Panc1 (cell line): ENCODE measurements around the gene ACCS. TPM values are rescaled to one million over a fixed set of nuclear protein-coding genes. Genes with fewer than 3 reads are reported as not detected.

Experiments
- ATAC-seq: fragments of 200-7000 bp; cut with Tn5 transposase; 2 replicates; pipeline ENCODE4 v1.9.1; 2020; ENCODE audit warnings: mild to moderate bottlenecking, moderate library complexity
- BruUV-seq: library from RNA; stranded (reverse); fragments of 400-500 nt; replicated peaks from 2 replicates; lab custom pipeline; 2021; lab: Mats Ljungman, UMichigan
- CTCF ChIA-PET: fragments of 300-600 bp; sonication (Branson Sonifier 250); formaldehyde crosslinking; loops from one replicate; lab custom pipeline; 2022; ENCODE audit warnings: antibody characterized with exemption; lab: Charles Lee
- POLR2A ChIA-PET: fragments of 300-600 bp; sonication (Branson Sonifier 250); formaldehyde crosslinking; loops from one replicate; lab custom pipeline; 2022; ENCODE audit warnings: antibody characterized with exemption; lab: Charles Lee
- DNase-seq: peaks from one replicate; pipeline ENCODE4 v3.0.0-alpha.2; 2010; ENCODE audit warnings: low read depth, low spot score
- H3K27ac ChIP-seq: 2 replicates; pipeline ENCODE4 v1.5.1; 2011; ENCODE audit warnings: mild to moderate bottlenecking, low read length, inconsistent platforms
- H3K27me3 ChIP-seq: fragments of 200-500 bp; sonication (Bioruptor generic); 2 replicates; pipeline ENCODE4 v1.6.0; 2014; ENCODE audit warnings: low read length, inconsistent platforms; ENCODE audit not compliant: control insufficient read depth, insufficient read depth
- H3K36me3 ChIP-seq: fragments of 200-500 bp; sonication (Bioruptor generic); 2 replicates; pipeline ENCODE4 v1.5.1; 2014; ENCODE audit warnings: inconsistent platforms, mild to moderate bottlenecking, low read length, moderate library complexity; ENCODE audit not compliant: control insufficient read depth, insufficient read depth
- H3K4me1 ChIP-seq: 2 replicates; pipeline ENCODE4 v1.5.1; 2011; ENCODE audit warnings: inconsistent platforms, mild to moderate bottlenecking, low read length, moderate library complexity; ENCODE audit not compliant: control insufficient read depth, insufficient read depth
- H3K4me3 ChIP-seq, 2 experiments: 2 replicates each; pipeline ENCODE4 v1.5.1; 2011 to 2012; ENCODE audit warnings: low read depth in 2 of 2, low read length in 2 of 2, mild to moderate bottlenecking in 2 of 2, inconsistent platforms in 1 of 2, moderate library complexity in 1 of 2
- H3K9me3 ChIP-seq: fragments of 200-500 bp; sonication (Bioruptor generic); 2 replicates; pipeline ENCODE4 v1.5.1; 2014; ENCODE audit warnings: low read depth, mild to moderate bottlenecking, inconsistent platforms, low read length, moderate library complexity; ENCODE audit not compliant: control insufficient read depth, insufficient read depth
- POLR2AphosphoS5 ChIP-seq: IDR thresholded peaks from 2 replicates; pipeline ENCODE4 v1.6.1; 2012; ENCODE audit warnings: mild to moderate bottlenecking, low read depth, low read length, moderate library complexity
- SIN3A ChIP-seq: IDR thresholded peaks from 2 replicates; pipeline ENCODE4 v1.6.1; 2012; ENCODE audit warnings: low read depth, mild to moderate bottlenecking, low read length, moderate library complexity, borderline replicate concordance; ENCODE audit not compliant: insufficient read depth
- TCF7L2 ChIP-seq: IDR thresholded peaks from 2 replicates; pipeline ENCODE4 v1.6.1; 2011; ENCODE audit warnings: mild to moderate bottlenecking, low read depth, low read length, inconsistent platforms
- in situ Hi-C: cut with HindIII; loops from 2 replicates; pipeline ENCODE4 v1.10.0; 2016; ENCODE audit warnings: low sequenced_read_pairs, low pct_unique_long_range_greater_than_20kb
- intact Hi-C: fragments of 100-400 bp; cut with micrococcal nuclease; formaldehyde crosslinking; loops from one replicate; pipeline ENCODE4 v1.10.0; 2022; ENCODE audit not compliant: unreplicated experiment
- total RNA-seq: library from RNA; stranded (reverse); gene quantifications from one replicate; pipeline ENCODE4 v1.2.1, GENCODE V29; 2021; ENCODE audit not compliant: unreplicated experiment
- TF ChIP-seq, protein P1 (sequence below): fragments of 450-650 bp; IDR thresholded peaks from 2 replicates; pipeline ENCODE4 v1.5.1; 2017; ENCODE audit warnings: mild to moderate bottlenecking
- TF ChIP-seq, protein P2 (sequence below), 2 experiments: IDR thresholded peaks; 2 replicates each; pipeline ENCODE4 v1.6.1; 2011 to 2012; ENCODE audit warnings: low read depth in 2 of 2, control low read depth in 1 of 2, low read length in 1 of 2, mild to moderate bottlenecking in 1 of 2, moderate library complexity in 1 of 2; ENCODE audit not compliant: insufficient read depth in 1 of 2

Gene ACCS
- total RNA-seq, 1 experiment from 2014 or later: 38.0 TPM

DNA sequence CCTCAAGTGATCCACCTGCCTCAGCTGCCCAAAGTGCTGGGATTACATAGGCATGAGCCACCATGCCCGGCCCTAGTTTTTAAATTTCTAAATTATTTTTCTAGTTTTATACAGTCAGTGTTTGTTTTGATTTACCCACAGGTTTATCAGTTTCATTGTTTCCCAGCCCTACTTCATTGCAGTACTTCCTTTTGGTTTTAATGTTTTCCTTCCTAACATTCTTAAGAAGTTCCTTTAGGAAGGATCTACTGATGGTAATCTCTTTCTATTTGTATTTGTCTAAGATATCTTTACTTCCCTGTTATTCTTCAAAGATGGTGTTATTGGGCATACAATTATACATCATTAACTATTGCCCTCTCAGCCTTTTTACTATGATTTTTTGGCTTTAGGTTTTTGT, 24.5 kb downstream of the ACCS start:
- Histone ChIP-seq H3K9me3 (no peaks in the 10 kb centered on the region), H3K27ac (no peak overlapping the region), H3K4me1 (peaks cover 5% of the 10 kb centered on the region; the same call in 1 of the 2 replicates), H3K4me3 (no peak overlapping the region), H3K27me3 (no peaks in the 10 kb centered on the region), H3K36me3 (no peaks in the 10 kb centered on the region)
- POLR2A ChIA-PET: interaction anchor here (0.6 kb wide), 1 partner anchor 17 kb away, joined by 16 read pairs; no protein-coding TSS in a partner anchor
- no peak for DNase-seq
- BruUV-seq: no TSS peak
- intact Hi-C loops (no loop called here), in situ Hi-C loops (no loop called here)
- ATAC-seq: no peak
- CTCF ChIA-PET: no interaction called here
- TF ChIP-seq TCF7L2 (no peak), SIN3A (no peak), POLR2AphosphoS5 (no peak)
- TF ChIP-seq, protein P1, sequence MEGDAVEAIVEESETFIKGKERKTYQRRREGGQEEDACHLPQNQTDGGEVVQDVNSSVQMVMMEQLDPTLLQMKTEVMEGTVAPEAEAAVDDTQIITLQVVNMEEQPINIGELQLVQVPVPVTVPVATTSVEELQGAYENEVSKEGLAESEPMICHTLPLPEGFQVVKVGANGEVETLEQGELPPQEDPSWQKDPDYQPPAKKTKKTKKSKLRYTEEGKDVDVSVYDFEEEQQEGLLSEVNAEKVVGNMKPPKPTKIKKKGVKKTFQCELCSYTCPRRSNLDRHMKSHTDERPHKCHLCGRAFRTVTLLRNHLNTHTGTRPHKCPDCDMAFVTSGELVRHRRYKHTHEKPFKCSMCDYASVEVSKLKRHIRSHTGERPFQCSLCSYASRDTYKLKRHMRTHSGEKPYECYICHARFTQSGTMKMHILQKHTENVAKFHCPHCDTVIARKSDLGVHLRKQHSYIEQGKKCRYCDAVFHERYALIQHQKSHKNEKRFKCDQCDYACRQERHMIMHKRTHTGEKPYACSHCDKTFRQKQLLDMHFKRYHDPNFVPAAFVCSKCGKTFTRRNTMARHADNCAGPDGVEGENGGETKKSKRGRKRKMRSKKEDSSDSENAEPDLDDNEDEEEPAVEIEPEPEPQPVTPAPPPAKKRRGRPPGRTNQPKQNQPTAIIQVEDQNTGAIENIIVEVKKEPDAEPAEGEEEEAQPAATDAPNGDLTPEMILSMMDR: no peak
- TF ChIP-seq, protein P2, sequence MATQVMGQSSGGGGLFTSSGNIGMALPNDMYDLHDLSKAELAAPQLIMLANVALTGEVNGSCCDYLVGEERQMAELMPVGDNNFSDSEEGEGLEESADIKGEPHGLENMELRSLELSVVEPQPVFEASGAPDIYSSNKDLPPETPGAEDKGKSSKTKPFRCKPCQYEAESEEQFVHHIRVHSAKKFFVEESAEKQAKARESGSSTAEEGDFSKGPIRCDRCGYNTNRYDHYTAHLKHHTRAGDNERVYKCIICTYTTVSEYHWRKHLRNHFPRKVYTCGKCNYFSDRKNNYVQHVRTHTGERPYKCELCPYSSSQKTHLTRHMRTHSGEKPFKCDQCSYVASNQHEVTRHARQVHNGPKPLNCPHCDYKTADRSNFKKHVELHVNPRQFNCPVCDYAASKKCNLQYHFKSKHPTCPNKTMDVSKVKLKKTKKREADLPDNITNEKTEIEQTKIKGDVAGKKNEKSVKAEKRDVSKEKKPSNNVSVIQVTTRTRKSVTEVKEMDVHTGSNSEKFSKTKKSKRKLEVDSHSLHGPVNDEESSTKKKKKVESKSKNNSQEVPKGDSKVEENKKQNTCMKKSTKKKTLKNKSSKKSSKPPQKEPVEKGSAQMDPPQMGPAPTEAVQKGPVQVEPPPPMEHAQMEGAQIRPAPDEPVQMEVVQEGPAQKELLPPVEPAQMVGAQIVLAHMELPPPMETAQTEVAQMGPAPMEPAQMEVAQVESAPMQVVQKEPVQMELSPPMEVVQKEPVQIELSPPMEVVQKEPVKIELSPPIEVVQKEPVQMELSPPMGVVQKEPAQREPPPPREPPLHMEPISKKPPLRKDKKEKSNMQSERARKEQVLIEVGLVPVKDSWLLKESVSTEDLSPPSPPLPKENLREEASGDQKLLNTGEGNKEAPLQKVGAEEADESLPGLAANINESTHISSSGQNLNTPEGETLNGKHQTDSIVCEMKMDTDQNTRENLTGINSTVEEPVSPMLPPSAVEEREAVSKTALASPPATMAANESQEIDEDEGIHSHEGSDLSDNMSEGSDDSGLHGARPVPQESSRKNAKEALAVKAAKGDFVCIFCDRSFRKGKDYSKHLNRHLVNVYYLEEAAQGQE (IDR thresholded peaks at IDR 0.05; ENCODE audit: insufficient read depth in 1 of 2, low read depth in 2 of 2, low read length in 1 of 2): no peak

DNA sequence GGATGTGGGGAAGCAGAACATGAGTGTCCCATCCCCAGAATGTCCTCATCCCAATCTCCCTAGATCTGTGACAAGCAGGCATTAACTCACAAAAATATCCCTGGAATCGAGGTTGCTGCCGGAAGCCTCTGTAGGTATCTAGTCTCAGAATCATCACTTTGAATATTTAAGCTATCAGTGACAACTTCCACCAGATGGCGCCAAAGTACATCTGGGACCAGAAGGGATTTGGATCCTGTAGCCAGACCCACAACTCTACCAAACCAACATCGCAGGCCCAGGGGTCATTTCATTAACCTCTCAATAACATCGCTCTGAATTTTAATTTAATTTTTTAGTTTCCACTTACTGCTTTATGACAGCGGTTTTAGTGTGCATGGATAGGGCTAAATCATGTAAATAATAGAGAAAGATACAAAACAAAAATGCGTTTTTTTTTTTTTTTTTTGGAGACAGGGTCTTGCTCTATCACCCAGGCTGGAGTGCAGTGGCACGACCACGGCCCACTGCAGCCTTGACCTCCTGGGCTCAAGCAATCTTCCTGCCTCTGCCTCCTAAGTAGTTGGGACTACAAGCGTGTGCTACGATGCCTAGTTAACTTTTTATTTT, 28.3 kb downstream of the ACCS start:
- ATAC-seq: no peak
- Histone ChIP-seq H3K36me3 (no peaks in the 10 kb centered on the region; the same call in 1 of the 2 replicates), H3K4me3 (no peak overlapping the region), H3K9me3 (no peaks in the 10 kb centered on the region), H3K27me3 (no peaks in the 10 kb centered on the region), H3K4me1 (peaks cover 10% of the 10 kb centered on the region; the same call in 1 of the 2 replicates), H3K27ac (no peak overlapping the region)
- TF ChIP-seq, protein P1: peak; percentile 91
- TF ChIP-seq TCF7L2: no peak
- intact Hi-C loops (no loop called here), in situ Hi-C loops (no loop called here)
- ChIA-PET CTCF (interaction anchor here (0.5 to 2.3 kb wide), 12 partner anchors 10 to 590 kb away, joined by 3 to 14 read pairs (median 4); no protein-coding TSS in a partner anchor), POLR2A (no interaction called here)
- DNase-seq: peak; percentile 43
- BruUV-seq: no TSS peak
